Posterior vena cava (tissue), 2 donors: ENCODE measurements around the gene IPO8. TPM values are rescaled to one million over a fixed set of nuclear protein-coding genes. Genes with fewer than 3 reads are reported as not detected.

Source experiments
- total RNA-seq, 2 donors: library from RNA; stranded (reverse); fragmentation: NEBNext Ultra II Directional; extraction: Animal tissue kit (Norgen Biotek cat#: 25700); gene quantifications; one replicate each; pipeline ENCODE4 v1.2.1, GENCODE V29; 2021
- donor health status: DM: yes; HTN: yes; CAD: no.
- donor health status: DM: yes; HTN: yes; CAD: no.

IPO8 gene
- total RNA-seq, 2 donors from 2014 or later: 51.1 to 61.6 TPM

Other genes with a start within 250 kb of the IPO8 start
- gene CAPRIN2, start 59.1 kb upstream of the IPO8 start, total RNA-seq: 10 to 100 TPM; 21.2 to 24.0 TPM
- gene TSPAN11, start 230.9 kb upstream of the IPO8 start, total RNA-seq: 1 to 10 TPM; 2.7 to 3.6 TPM